K562 (cell line): ENCODE measurements around the gene SORCS2. TPM values are rescaled to one million over a fixed set of nuclear protein-coding genes. Genes with fewer than 3 reads are reported as not detected.

ENCODE experiments used
- ATAC-seq: fragments of 200-7000 bp; cut with Tn5 transposase; 3 replicates; pipeline ENCODE4 v1.9.1; 2020; ENCODE audit warnings: moderate library complexity
- BruUV-seq: library from RNA; stranded (reverse); fragments of 400-500 nt; replicated peaks from 2 replicates; lab custom pipeline; 2021; lab: Mats Ljungman, UMichigan
- CTCF ChIA-PET: fragments of 300-600 bp; formaldehyde crosslinking; extraction: SDS; loops from one replicate; lab custom pipeline; 2021; ENCODE audit warnings: low intra/inter-chr PET ratio; lab: Yijun Ruan, JAX
- POLR2A ChIA-PET: fragments of 300-600, 350-650 bp; sonication (Branson Sonifier 250); formaldehyde crosslinking; extraction: SDS; loops from one replicate; lab custom pipeline; 2021; ENCODE audit warnings: antibody characterized with exemption, inconsistent platforms; lab: Yijun Ruan, JAX
- DNase-seq, 4 experiments: peaks; one replicate each; pipeline versions ENCODE4 v3.0.0 to v3.0.0-alpha.2; 2011 to 2018; ENCODE audit warnings: low spot score in 3 of 4, mixed read lengths in 3 of 4; ENCODE audit errors: extremely low read depth in 1 of 4
- FAIRE-seq: peaks from 2 replicates; lab custom pipeline; 2011; peaks lifted over from hg19 to GRCh38; lab: Jason Lieb, UNC
- H2AFZ ChIP-seq: 2 replicates; pipeline ENCODE4 v1.6.0; 2011; ENCODE audit warnings: low read depth, low read length, control low read depth, inconsistent platforms
- H3K27ac ChIP-seq: fragments of 200-600 bp; 3 replicates; pipeline ENCODE4 v1.8.0; 2011; ENCODE audit warnings: low read depth, mild to moderate bottlenecking, control low read depth, inconsistent platforms, low read length, moderate library complexity, mixed read lengths; ENCODE audit errors: extremely low read depth
- H3K27me3 ChIP-seq, 2 experiments: fragments of 300-600 bp in 1 of 2; 2 replicates in 1 of 2; 3 replicates in 1 of 2; pipeline versions ENCODE4 v1.6.0 to v1.8.0; 2011; ENCODE audit warnings: inconsistent platforms in 2 of 2, low read length in 2 of 2, mild to moderate bottlenecking in 1 of 2, mixed read lengths in 1 of 2, moderate library complexity in 1 of 2; ENCODE audit not compliant: control insufficient read depth in 2 of 2, insufficient read depth in 2 of 2
- H3K36me3 ChIP-seq: fragments of 300-600 bp; 3 replicates; pipeline ENCODE4 v1.8.0; 2011; ENCODE audit warnings: mild to moderate bottlenecking, low read length, inconsistent platforms; ENCODE audit not compliant: control insufficient read depth, insufficient read depth
- H3K4me1 ChIP-seq, 2 experiments: fragments of 200-600 bp in 1 of 2; replicated peaks in 1 of 2; 2 replicates in 1 of 2; 3 replicates in 1 of 2; pipeline versions ENCODE4 v1.5.1 to v1.8.0; 2011; ENCODE audit warnings: inconsistent platforms in 2 of 2, low read length in 2 of 2, mild to moderate bottlenecking in 1 of 2, mixed read lengths in 1 of 2, moderate library complexity in 1 of 2; ENCODE audit not compliant: control insufficient read depth in 2 of 2, insufficient read depth in 2 of 2
- H3K4me2 ChIP-seq: 2 replicates; pipeline ENCODE4 v1.6.1; 2011; ENCODE audit warnings: low read length, control low read depth, inconsistent platforms, mixed read lengths; ENCODE audit not compliant: insufficient read depth
- H3K4me3 ChIP-seq: fragments of 200-600 bp; sonication (generic), shearing (Covaris generic); 2 replicates; pipeline ENCODE4 v1.5.1; 2016; ENCODE audit warnings: control low read depth, inconsistent platforms
- H3K79me2 ChIP-seq: fragments of 200-600 bp; 3 replicates; pipeline ENCODE4 v1.8.0; 2011; ENCODE audit warnings: low read length, inconsistent platforms; ENCODE audit not compliant: control insufficient read depth, insufficient read depth
- H3K9ac ChIP-seq, 2 experiments: 2 replicates each; pipeline versions ENCODE4 v1.6.0 to v1.6.1; 2011; ENCODE audit warnings: low read depth in 2 of 2, low read length in 2 of 2, control low read depth in 1 of 2, inconsistent platforms in 1 of 2, mild to moderate bottlenecking in 1 of 2, mixed read lengths in 1 of 2; ENCODE audit not compliant: insufficient read depth in 1 of 2
- H3K9me1 ChIP-seq: one replicate; pipeline ENCODE4 v1.6.0; 2011; ENCODE audit warnings: inconsistent platforms, mild to moderate bottlenecking, low read length, moderate library complexity; ENCODE audit not compliant: control insufficient read depth, insufficient read depth
- H3K9me3 ChIP-seq: replicated peaks from 2 replicates; pipeline ENCODE4 v1.5.1; 2011; ENCODE audit warnings: low read depth, low read length, inconsistent platforms; ENCODE audit not compliant: control insufficient read depth, insufficient read depth
- H4K20me1 ChIP-seq: replicated peaks from 2 replicates; pipeline ENCODE4 v1.6.1; 2011; ENCODE audit warnings: low read length, inconsistent platforms, mixed read lengths; ENCODE audit not compliant: control insufficient read depth, insufficient read depth
- BRF1 ChIP-seq: IDR thresholded peaks from 3 replicates; pipeline ENCODE4 v1.6.1; 2011; ENCODE audit warnings: borderline replicate concordance, mild to moderate bottlenecking; ENCODE audit not compliant: insufficient read length; ENCODE audit errors: extremely low read depth
- CHD2 ChIP-seq: IDR thresholded peaks from 2 replicates; pipeline ENCODE4 v1.6.1; 2011; ENCODE audit warnings: low read depth, low read length
- DNMT1 ChIP-seq: fragments of 450-650 bp; IDR thresholded peaks from 2 replicates; pipeline ENCODE4 v1.6.1; 2016; ENCODE audit warnings: antibody characterized with exemption, mild to moderate bottlenecking
- ELF4 ChIP-seq: fragments of 450-650 bp; formaldehyde crosslinking; IDR thresholded peaks from 2 replicates; pipeline ENCODE4 v1.4.0; 2022; ENCODE audit warnings: missing genetic modification characterization
- GTF3C2 ChIP-seq: IDR thresholded peaks from 3 replicates; pipeline ENCODE4 v1.6.1; 2011; ENCODE audit warnings: borderline replicate concordance, mild to moderate bottlenecking, moderate library complexity; ENCODE audit not compliant: insufficient read length; ENCODE audit errors: extremely low read depth
- NONO ChIP-seq, 2 experiments: fragments of 200-400 bp in 1 of 2; fragments of 450-650 bp in 1 of 2; formaldehyde crosslinking in 1 of 2; IDR thresholded peaks; 2 replicates each; pipeline ENCODE4 v1.6.1; 2017; ENCODE audit warnings: low read depth in 2 of 2, mild to moderate bottlenecking in 2 of 2, moderate library complexity in 2 of 2, low read length in 1 of 2
- POLR2AphosphoS2 ChIP-seq: IDR thresholded peaks from 2 replicates; pipeline ENCODE4 v1.6.1; 2012; ENCODE audit warnings: low read length, improper control_type of control experiment
- PTBP1 ChIP-seq: fragments of 200-400 bp; formaldehyde crosslinking; IDR thresholded peaks from 2 replicates; pipeline ENCODE4 v1.6.1; 2017; ENCODE audit warnings: low read depth, low read length
- SIRT6 ChIP-seq: IDR thresholded peaks from one replicate; pipeline ENCODE4 v1.6.1; 2012; ENCODE audit warnings: low read depth, mild to moderate bottlenecking, control low read depth, inconsistent platforms, low read length, moderate library complexity
- SMAD1 ChIP-seq: fragments of 150-350 bp; IDR thresholded peaks from 2 replicates; pipeline ENCODE4 v1.6.1; 2014; ENCODE audit warnings: low read length, low read depth; ENCODE audit not compliant: partially characterized antibody
- ZNF134 ChIP-seq: fragments of 250-450 bp; sonication (Bioruptor Pico); conservative IDR thresholded peaks from 2 replicates; pipeline ENCODE4 v1.4.0; 2020
- ZNF407 ChIP-seq: fragments of 450-650 bp; IDR thresholded peaks from 2 replicates; pipeline ENCODE4 v1.6.1; 2016; ENCODE audit warnings: low read depth
- ZNF41 ChIP-seq: fragments of 250-450 bp; sonication (Bioruptor Pico); conservative IDR thresholded peaks from 2 replicates; pipeline ENCODE4 v1.4.0; 2020; ENCODE audit warnings: mild to moderate bottlenecking
- ZZZ3 ChIP-seq: fragments of 450-650 bp; IDR thresholded peaks from 2 replicates; pipeline ENCODE4 v1.6.1; 2016; ENCODE audit warnings: antibody characterized with exemption, mild to moderate bottlenecking, moderate library complexity
- WGBS: fragments of 100-300 bp; shearing (Covaris generic); methylation state at CpG from one replicate; pipeline ENCODE4 v1.1.6; 2016; ENCODE audit warnings: low coverage, mixed read lengths; ENCODE audit not compliant: insufficient coverage; ENCODE audit errors: missing lambda C conversion rate; 5-methylcytosine and 5-hydroxymethylcytosine counted together
- in situ Hi-C: fragments of 300-500 bp; cut with MboI; formaldehyde crosslinking; loops from 4 replicates; pipeline ENCODE4 v1.15.0; 2018; ENCODE audit warnings: inconsistent platforms, mixed read lengths
- intact Hi-C: fragments of 100-400 bp; cut with micrococcal nuclease; formaldehyde crosslinking; loops from 2 replicates; pipeline ENCODE4 v1.14.2; 2022
- polyA plus RNA-seq, 8 experiments: library from polyadenylated mRNA; depleted of rRNA in 4 of 8; stranded (reverse) in 5 of 8; unstranded in 3 of 8; fragments of >200 nt; fragmentation: Nextera tagmentation in 2 of 8; fragmentation: Illumina TruSeq in 1 of 8; extraction: Ambion mirVana in 2 of 8; extraction: Trizol in 1 of 8; gene quantifications; 2 replicates each; pipeline versions ENCODE4 v1.2.1 to v1.2.3, GENCODE V29; 2011 to 2014; ENCODE audit warnings: inconsistent platforms in 1 of 8, missing spikeins in 1 of 8
- total RNA-seq, 7 experiments: library from RNA; depleted of rRNA in 6 of 7; stranded (reverse); fragments of >200 nt in 6 of 7; fragmentation: Illumina TruSeq in 2 of 7; extraction: Trizol in 2 of 7; gene quantifications; 2 replicates each; pipeline versions ENCODE4 v1.2.1 to v1.2.3, GENCODE V29; 2011 to 2021; ENCODE audit warnings: low replicate concordance in 1 of 7

SORCS2 gene
- total and polyA plus RNA-seq, 9 of the 15 experiments (the other 6 are each of a cell fraction or from before 2014, with no cell fraction given): not detected

- BruUV-seq: no TSS peak
- ATAC-seq (no peak), FAIRE-seq (no peak), DNase-seq (no peak)
- Histone ChIP-seq H3K4me2 (no peak overlapping the region), H3K36me3 (no peaks in the 10 kb centered on the region), H3K4me3 (no peak overlapping the region), H2AFZ (no peak overlapping the region), H3K27ac (no peak overlapping the region), H3K27me3 (peaks cover 3 to 26% of the 10 kb centered on the region in 2 experiments; a peak in 3 of 5 replicates), H3K9me3 (no peaks in the 10 kb centered on the region), H4K20me1 (no peaks in the 10 kb centered on the region), H3K9me1 (no peaks in the 10 kb centered on the region), H3K4me1 (no peaks in the 10 kb centered on the region), H3K9ac (no peak overlapping the region), H3K79me2 (no peaks in the 10 kb centered on the region)
- 0% methylated on average over 7 of the region's 7 CpGs for WGBS
- in situ Hi-C loops: no loop called here
- intact Hi-C loops: no loop called here
- CTCF ChIA-PET: no interaction called here
- POLR2A ChIA-PET: no interaction called here
- TF ChIP-seq BRF1: no peak
- no peak for TF ChIP-seq SMAD1
- TF ChIP-seq ZNF41 (CRISPR knock-in tag): no peak
- TF ChIP-seq SIRT6: no peak
- no peak for TF ChIP-seq DNMT1
- TF ChIP-seq ZNF134 (CRISPR knock-in tag): no peak
- TF ChIP-seq ZZZ3: no peak
- no peak for TF ChIP-seq CHD2
- TF ChIP-seq POLR2AphosphoS2: no peak
- TF ChIP-seq PTBP1: no peak
- TF ChIP-seq NONO (IDR thresholded peaks at IDR 0.05; ENCODE audit: low read depth in 2 of 2, low read length in 1 of 2): no peak
- no peak for TF ChIP-seq ELF4
- no peak for TF ChIP-seq ZNF407
- TF ChIP-seq GTF3C2: no peak
These were observed 482.4 kb downstream of the SORCS2 start for GRCh38 chr4:7674706-7675105.
